Activated T-cell treated with anti-CD3 and anti-CD28 coated beads, Interleukin-2, amount 50 U/mL, for 1 hour (primary cell): Measurements from ENCODE around the gene RBFOX1.

Experiments
- DNase-seq: peaks from one replicate; pipeline ENCODE4 v3.0.0-alpha.2; 2020

The RBFOX1 gene

GRCh38 chr16:7716660-7717550 is 384.3 kb downstream of the RBFOX1 start:
- DNase-seq, result no peak

GRCh38 chr16:7722761-7723160 is 390.1 kb downstream of the RBFOX1 start:
- DNase-seq, result no peak

- DNase-seq, result no peak
These were observed 398.5 kb downstream of the RBFOX1 start for GRCh38 chr16:7731141-7731540.

- DNase-seq, result no peak
These were observed 403.6 kb downstream of the RBFOX1 start for GRCh38 chr16:7736138-7736665.

GRCh38 chr16:7742626-7743025 is 410.0 kb downstream of the RBFOX1 start:
- DNase-seq, result no peak

- no peak for DNase-seq
These were observed 412.1 kb downstream of the RBFOX1 start for GRCh38 chr16:7744546-7745264.

GRCh38 chr16:7745276-7745675 is 412.6 kb downstream of the RBFOX1 start:
- DNase-seq, result no peak

- DNase-seq, result no peak
These were observed 414.3 kb downstream of the RBFOX1 start for GRCh38 chr16:7746941-7747340.

GRCh38 chr16:7748522-7748921 is 415.9 kb downstream of the RBFOX1 start:
- no peak for DNase-seq

GRCh38 chr16:7755347-7755882 is 422.8 kb downstream of the RBFOX1 start:
- DNase-seq, result no peak
